GM19438 (cell line): Measurements from ENCODE around the gene MAPRE2.

Experiments used
- ATAC-seq: cut with Tn5 transposase; IDR thresholded peaks from one replicate; pipeline ENCODE4 v1.9.1; 2021; ENCODE audit warnings: low read depth; ENCODE audit not compliant: unreplicated experiment

MAPRE2 gene

DNA sequence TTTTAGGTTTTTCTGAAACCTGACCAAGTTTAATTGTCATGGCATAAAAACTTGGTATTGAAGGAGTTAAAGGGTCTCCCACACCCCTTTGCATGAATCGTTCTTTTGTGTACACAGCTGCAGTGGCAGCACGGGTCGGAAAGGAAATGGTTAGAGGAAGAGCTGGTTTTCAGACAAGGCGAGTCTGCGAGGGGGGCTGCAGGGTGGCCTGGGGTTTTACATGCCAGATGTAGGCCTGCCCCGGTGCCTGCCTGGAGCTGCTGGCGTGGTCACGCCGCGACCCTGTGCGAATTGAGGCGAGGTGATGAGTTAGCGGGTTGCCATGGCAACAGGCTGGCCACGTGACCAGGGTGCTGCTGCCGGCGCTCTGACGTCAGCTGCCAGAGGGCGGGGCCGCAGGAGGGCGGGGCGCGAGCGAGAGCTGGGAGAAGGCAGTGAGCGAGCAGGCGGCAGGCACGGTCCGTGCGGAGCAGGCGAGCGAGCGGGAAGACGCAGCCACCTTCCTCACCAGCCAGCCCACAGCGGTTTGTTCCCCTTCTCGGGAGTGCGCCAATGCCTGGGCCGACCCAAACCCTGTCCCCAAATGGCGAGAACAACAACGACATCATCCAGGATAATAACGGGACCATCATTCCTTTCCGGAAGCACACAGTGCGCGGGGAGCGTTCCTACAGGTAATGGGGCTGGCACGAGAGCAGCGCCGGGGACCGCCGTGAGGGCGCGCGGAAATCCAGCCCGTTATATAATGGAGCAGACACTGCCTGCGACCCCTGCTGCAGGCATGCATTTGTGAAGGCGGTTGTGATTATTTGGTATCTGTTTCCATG is at the start of gene MAPRE2:
Gene MAPRE2 (plus strand): TSS at position 426 of the 827 bp plus-strand sequence. CDS start 127 bp downstream, at position 553.
- ATAC-seq, result peak; percentile 81

DNA sequence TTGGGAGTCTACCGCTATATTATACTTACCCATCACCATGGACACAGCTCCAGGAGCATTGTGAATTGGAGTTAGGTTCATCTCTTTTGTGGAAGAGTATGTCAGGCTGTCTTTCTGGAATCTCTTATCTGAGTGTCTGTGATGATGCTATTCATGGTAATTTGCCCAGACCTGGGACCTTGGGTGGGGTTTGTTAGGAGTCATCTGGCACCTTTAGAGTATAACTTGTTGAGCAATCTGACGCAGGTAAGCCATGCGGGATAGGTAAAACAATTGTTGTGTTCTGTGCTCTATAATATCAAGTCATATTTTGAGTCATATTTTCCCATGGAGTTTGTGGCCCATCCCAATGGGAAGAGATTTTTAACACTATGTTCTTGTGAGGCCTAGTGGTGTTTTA is 49.7 kb upstream of the MAPRE2 start:
- ATAC-seq, result no peak

DNA sequence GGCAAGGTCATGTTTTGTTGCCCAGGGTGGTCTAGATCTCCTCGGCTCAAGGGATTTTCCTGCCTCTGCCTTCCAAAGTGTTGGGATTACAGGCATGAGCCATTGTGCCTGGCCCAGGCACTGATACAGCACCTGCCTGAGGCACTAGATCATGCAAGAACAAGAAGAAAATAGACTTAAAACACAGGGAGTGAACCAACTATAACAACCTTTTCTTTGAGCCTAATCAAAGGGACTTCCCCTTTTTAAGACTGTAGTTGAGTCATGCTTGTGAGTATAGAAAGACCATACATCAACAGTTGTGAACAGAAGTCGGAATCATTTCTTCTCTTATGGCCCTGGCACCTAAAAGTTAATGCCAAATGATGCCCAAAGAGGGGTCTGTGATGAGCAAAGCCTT is 47.9 kb upstream of the MAPRE2 start:
- ATAC-seq, result no peak

DNA sequence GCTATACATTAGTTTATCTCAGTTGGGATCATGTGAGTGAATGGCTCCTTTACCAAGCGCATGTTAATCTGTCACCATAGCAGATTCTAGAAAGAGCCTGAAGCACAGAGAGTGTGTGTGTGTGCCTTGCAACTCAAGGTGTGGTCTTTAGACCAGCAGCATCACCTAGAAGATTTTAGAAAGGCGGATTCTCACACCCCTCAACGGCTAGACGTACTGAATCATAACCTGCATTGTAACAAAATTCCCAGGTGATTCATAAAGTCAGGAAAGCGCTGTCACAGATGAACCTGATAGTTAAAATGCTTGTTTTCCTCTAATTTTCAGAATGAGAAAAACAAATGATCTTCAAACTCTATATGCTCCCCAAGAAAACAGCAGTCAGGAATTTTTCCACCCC is 45.5 kb upstream of the MAPRE2 start:
- no peak for ATAC-seq

DNA sequence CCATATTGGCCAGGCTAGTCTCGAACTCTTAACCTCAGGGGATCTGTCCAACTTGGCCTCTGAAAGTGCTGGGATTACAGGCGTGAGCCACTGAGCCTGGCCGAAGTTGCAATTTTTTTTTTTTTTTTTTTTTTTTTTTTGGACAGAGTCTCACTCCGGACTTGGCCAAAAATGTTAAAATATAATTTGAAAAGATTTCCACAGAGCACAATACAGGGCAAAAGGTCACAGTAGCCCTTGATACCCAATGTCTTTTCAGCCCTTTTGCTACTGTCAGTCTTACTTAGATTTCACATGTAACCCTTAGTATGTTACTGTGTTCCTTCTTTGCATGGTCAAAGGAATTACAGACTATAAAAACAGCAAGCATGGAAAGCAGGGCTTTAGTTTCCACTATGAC is 42.6 kb upstream of the MAPRE2 start:
- no peak for ATAC-seq

DNA sequence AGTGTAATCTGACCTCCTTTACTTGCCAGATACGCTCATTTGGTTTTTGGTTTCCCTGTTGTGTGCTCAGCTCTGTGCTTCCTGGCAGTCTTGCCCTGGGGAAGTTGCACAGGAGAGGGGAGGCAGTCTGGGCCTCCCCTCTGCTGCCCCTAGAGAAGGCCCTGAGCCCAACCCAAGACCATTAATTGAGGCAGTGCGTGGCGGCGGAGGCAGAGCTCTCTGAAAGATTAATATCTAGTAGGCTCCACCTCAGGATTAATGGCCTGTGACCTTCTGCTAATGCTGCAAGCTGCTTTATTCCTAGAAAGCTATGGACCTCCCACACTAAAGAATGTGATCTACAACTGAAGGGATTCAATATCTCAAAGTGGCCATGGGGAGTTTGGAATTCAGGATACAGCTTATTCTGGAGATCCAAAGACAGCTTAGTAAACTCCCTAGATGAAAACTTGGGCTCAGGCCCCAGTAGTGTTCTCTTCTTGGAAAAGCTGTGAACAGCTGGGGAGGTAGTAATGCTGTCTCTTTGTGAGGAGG is 41.4 kb upstream of the MAPRE2 start:
- no peak for ATAC-seq

DNA sequence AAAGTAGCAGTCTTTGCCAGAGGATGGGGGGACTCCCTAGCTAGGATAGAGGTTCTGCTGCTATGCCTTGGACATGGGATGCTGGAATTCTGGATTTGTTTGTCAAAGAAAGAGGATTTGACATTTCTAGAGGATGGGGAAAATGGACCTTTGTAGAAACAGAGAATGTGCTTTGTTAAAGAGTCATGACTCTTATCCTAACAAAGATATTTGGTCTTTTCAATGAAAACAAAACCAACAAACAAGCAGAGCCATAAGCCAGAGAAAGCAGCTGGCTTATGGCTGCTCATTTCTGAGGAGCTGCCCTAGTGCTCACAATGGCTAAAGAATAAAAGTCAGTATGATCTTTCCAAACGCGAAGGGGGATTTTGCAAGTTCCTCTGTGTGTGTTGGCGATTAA is 40.8 kb upstream of the MAPRE2 start:
- ATAC-seq, result no peak

DNA sequence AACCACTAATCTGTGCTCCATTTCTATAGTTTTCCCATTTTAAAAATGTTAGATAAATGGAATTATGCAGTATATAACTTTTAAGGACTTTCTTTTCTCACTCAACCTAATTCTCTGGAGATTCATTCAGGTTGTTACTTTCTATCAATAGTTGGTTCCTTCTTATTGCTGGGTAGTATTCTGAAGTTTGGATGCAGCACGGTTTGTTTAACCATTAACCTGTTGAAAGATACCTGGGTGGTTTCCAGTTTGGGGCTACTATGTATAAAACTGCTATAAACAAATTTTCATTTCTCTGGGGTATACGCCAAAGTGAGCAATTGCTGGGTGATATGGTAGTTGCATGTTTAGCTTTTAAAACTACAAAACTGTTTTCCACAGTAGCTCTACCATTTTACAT is 39.1 kb upstream of the MAPRE2 start:
- ATAC-seq, result no peak

DNA sequence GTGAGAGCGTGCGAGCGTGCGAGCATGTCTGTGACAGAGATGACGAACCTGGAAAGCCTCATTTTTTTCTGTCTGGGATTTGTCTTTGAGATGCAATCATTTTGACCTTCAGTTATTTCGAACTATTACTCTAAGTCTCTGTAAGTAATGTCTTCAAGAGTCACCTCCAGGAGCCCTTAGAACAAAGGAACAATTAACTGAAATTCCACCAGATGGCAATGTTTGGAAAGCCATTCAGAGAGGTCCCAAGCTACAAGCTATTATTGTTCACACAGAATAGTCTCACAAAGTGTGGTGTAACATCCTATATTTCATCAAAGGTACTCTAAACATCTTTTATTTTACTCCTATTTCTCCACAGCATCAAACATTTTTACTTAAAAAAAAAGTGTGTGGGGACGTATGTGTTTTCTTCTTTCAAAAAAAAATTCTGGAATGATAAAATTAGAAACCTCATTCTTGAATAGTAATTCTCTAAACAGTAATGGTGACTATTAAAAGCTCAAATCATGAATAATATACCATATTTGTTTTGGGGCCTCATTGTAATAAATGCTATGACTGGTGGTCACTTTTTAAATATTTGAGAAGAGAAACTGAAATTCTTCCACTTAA is 35.1 kb upstream of the MAPRE2 start:
- ATAC-seq, result peak; percentile 78

DNA sequence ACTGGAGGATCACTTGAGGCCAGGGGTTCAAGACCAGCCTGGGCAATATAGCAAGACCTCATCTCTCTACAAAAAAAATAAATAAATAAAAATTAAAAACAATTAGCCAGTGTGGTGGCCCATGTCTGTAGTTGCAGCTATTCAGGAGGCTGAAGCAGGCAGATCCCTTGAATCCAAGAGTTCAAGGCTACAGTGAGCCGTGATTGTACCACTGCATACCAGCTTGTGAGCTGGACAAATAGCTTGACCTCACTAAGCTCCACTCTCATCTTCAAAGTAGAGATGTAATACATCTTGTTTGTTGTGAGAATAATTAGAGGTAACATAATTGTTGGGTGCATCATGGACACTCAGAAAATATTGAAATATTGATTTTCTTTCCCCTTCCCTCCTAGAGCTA is 31.1 kb upstream of the MAPRE2 start:
- no peak for ATAC-seq

DNA sequence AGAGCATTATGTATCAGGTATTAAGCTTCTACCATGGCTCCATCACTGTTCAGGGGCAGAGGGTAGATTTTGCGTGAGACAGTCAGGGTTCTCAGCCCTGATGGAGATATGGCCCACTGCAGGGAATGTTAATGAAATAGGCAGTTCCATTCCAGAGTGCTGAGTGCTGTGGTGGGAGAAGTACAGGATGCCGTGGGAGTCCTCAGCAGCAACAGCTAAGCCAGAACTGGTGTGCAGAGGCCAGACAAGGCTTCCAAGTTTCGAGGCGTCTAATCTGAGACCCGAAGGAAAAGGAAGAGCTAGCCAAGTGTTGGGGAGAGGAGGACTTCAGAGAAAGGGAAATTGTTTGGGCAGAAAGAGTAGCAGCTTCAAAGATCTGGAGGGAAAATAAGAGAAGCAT is 30.2 kb upstream of the MAPRE2 start:
- ATAC-seq, result no peak

DNA sequence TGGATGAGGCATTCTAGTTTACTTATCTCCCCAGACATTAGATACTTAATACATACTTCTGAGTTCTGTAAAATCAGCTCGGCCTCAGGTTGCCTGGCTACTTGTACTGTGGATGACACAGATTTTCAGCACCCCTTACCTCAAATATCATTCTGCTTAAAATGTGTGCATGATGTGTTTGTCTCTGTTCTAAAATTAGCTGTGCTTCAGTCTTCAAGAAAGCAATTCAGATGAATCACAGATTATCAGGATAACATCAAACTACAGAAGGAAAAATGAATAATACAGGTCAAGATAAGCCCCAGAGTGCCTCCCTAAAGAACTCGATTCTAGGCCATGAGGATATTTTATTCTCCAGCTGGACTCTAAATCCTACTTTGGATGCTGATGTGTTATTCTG is 21.3 kb upstream of the MAPRE2 start:
- no peak for ATAC-seq

DNA sequence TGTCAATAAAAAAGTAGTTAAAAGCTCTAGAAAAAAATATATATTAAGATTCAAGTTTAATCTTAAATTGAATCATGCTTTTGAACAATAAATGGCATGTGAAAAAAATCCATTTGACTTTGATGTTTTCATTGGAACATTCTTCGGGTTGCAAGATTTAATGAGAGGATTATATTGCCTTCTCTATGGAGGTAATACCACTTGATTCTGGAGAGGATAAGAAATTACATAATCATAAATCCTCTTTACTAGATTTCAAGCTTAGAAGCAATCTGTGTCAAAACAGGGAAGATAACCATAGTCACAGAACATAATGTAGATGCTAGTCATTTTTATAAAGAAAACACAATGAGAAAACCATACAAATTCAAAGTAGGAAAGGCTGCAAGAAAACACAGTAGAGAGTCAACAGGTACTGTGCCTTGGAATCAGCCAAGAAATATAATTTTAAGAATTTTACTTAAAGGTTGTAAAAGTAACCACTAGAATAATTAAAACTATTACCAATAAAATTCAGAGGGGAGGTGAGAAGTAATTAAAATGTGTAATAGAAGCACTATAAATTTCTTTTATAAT is 18.7 kb upstream of the MAPRE2 start:
- no peak for ATAC-seq

DNA sequence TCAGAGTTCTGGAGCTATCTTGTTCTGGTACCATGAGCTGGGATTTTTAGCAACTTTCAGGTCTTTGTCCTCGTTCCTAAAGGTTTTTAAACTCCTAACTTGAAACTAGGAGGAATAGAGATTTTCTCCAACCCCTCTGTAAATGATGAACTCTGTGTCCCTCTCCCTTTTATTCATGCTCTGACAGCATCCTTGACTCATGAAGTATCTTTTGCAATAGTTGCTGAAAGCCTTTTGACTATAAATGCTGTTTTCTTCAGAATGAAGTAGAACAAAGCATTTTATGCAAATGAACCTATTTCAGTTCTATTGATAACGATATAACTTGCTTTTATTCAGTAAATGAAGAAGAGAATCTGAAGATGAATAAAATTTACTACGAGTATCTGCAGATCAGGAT is 17.0 kb upstream of the MAPRE2 start:
- no peak for ATAC-seq

DNA sequence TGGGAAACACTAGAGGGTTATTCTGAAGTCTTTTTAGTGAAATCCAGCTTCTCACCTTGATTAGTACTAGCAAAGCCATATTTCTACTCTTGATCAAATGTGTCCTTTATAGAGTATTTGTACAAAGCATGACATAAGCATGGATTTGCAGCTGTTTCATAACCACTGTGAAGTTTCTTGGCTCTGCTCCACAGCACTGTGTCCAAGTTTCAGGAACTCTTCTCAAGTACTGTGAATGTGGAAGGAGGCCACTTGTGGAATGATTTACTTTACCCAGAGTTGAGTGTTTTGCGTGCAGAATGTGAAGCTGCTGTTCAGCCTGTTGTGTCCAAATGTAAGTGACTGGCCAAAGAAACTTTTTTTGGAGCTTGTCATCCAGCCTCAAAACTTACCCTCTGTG is 16.2 kb upstream of the MAPRE2 start:
- no peak for ATAC-seq

DNA sequence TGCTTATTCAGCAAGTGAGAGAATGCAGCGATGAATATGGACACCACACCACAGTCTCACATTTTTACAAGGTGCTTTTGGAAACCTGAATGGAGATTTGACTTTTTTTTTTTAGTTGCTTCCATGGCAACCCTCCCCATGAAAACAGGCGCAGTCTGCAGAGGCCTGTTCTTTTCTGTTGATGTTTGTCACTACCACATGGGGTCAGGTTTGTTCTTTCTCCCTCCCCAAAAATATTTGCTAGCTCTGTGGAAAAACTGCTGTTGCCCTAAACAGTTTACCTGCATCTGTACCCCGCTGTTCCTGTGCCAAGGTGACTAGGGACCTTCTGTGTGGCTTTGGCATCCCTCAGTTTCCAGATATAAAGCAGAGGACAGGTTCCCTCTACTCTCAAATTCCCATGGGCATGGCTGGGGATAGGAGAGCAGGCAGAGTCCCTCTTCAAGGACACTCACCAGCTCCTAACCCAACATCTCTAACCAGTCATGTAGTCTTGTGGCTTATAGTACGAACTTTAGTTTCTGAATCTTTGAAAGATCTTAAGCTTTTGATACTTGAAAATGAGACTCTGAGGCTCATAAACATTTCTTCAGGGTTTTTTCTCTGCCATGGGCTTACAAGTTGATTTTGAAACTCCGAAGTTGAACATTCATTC is 14.7 kb upstream of the MAPRE2 start:
- no peak for ATAC-seq

DNA sequence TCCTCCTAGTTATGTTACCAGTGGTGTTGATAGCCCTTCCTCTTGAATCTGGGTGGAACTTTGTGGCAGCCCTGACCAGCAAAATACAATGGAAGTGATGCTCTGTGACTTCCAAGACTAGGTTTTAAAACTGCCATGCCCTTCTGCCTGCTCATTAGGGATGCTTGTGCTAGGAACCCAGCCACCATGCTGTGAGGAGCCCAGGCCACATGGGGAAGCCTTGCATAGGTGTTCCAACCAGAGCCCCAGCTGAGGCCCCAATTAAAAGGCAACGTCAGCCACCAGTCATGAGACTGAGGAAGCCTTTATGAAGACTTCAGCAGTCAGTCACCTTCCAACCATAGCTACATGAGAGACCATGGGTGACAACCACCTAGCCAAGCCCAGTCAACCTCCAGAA is 14.0 kb upstream of the MAPRE2 start:
- no peak for ATAC-seq

DNA sequence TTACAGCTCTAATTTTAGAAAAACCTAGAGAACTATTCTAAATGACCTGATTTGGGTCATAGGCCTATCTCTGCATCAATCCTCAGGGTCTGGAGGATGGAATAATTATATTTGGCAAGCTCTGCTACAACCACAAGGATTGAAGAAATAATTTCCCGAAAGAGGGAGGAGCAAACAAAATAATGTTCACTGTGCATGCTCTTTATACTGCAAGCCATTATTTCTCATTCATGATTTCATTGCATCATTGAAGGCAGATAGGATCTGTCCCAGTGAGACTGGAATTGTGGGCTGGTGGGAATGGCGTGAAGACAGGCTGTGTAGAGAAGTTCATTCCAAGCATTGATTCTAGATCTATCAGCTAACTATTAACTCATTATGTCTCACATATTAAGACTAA is 12.7 kb upstream of the MAPRE2 start:
- ATAC-seq, result no peak

DNA sequence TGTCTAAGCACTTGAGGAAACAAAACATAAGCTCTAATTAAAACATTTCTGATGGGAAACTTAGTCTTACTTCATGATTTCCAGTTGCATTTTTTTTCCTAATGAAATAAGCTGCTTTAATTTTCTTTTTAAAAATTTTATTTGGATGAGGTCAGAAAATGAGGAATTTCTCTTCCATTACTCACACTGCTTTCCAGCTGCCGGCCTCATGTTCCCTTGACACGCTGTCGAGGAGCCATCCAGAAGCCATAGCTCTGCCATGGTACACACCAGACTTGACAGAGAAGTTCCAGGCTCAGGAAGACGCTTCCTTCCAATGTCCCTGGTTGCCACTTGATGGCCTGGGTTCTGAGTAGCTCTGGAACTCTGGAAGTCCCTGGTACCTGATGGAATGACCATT is 12.1 kb upstream of the MAPRE2 start:
- ATAC-seq, result no peak

DNA sequence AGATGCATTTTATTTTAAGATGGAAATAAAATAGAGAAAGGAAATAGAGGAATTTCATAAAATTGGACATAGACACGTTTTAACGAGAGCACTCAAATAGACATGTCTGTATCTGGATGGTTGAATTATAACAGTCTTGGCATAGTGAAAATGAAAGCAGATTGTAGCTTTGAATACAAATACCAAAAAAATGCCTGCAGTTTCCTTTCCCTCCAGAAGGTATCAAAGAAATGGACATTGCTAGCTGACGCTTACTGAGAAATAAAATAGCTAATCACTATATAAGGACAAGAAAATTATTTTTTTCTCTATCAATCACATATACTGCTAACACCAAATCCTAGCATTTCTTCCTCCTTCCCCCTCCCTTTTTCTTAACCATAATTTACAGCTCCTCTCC is 11.4 kb upstream of the MAPRE2 start:
- ATAC-seq, result peak; percentile 83

DNA sequence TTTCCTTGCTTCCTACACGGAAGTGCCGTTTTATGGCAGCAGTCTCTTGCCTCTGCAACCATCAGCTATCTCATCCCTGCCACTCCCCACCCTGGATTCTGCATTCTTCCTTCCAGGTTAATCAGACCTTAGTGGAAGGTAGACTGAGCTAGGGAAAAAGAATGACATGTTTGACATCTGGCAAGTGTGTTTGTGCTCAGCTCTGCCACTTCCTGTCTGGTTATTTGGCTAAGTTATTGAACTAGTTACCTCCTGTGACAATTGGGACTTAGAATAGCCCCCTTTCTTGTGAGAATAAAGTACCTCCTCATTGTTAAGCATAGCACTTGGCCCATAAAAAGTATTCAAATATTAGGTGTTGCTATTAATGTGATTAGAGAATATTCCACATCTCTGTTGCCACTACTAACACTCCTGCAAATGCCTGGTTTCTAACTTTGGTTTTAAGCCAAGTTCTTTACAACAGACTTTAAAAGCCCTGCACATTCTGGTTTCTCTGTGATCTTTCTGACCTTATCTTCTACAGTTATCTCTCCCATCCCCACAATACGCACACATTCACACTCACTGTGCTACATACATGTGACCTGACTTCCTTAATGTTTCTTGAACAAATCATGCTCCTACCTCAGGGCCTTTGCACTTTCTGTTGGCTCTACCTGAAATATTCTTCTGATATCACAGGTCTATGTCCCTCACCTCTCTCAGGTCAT is 10.8 kb upstream of the MAPRE2 start:
- peak; percentile 62 for ATAC-seq
